Transverse colon (tissue), 3 donors: ENCODE data around the gene CYP46A1.

Experiments
- CTCF ChIP-seq, 5 experiments: fragments of 200-600 bp in 3 of 5; fragments of 450-650 bp in 2 of 5; sonication (generic) in 3 of 5; IDR thresholded peaks; 1 replicate in 2 of 5; 2 replicates in 3 of 5; pipeline ENCODE4 v1.5.1; 2016 to 2017; ENCODE audit warnings: antibody characterized with exemption in 5 of 5, inconsistent platforms in 3 of 5, mild to moderate bottlenecking in 2 of 5, moderate library complexity in 1 of 5
- POLR2A ChIP-seq: fragments of 450-650 bp; IDR thresholded peaks from one replicate; pipeline ENCODE4 v1.6.1; 2016; ENCODE audit warnings: antibody characterized with exemption, mild to moderate bottlenecking, moderate library complexity

DNA sequence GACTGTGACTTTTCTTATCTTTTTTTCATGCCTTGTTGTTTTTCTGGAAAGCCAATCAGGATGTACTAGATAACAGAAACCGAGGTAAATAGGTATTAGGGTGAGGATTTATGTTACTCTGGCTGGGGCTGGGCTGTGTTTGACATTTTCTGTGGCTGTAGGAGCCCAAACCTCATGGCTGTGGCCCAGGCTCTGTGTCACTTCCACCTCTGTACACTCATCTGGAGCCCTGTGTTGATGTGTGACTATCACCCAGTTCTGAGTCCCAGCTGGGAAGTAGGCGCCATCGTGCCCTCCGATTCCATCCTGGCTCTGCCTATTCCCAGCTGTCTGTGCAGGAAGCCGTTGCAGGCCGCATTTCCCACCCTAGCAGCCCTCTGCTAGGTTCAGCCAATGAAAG is 40.8 kb upstream of the CYP46A1 start:
- no peak for TF ChIP-seq CTCF (IDR thresholded peaks at IDR 0.05)
- no peak for TF ChIP-seq POLR2A
